ENCODE results near the gene CACNA2D2. TPM values are rescaled to one million over a fixed set of nuclear protein-coding genes. Genes with fewer than 3 reads are reported as not detected.

CACNA2D2 gene
- total and polyA plus RNA-seq, 5 donors from 2014 or later, result 0.24 to 1.2 (median 0.29) TPM

DNA sequence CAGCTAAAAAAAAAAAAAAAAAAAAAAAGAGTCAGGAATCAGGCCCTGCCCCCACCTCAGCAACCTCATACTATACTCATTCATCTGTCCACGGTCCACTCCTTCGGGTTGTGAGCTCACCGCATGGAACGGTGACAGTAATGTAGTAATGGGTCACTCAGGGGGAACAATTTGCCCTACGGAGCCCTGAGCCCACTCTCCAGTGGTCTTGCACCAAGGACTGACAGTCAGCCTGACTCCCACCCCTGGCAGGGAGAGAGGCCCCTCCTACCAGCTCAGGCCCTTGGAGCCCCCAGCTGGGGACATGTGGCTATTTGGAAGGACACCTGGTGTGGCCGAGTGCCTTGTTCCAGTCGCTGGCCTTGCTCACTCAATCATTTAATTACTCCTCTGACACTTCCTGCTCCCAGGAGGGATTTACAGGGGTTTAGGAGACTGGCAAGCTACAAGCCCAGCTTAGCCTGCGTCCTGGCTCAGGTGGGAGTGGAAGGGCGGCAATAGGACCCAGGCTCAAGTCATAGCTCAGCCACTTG is 19.9 kb upstream of the CACNA2D2 start:
- Histone ChIP-seq H3K4me1 (ENCODE audit: control insufficient read depth, insufficient read depth, low read length, poor library complexity, severe bottlenecking) (no peaks in the 10 kb centered on the region), H3K27ac (ENCODE audit: insufficient read depth, low read length, poor library complexity, severe bottlenecking) (no peak overlapping the region), H3K4me3 (ENCODE audit: low read depth, low read length) (no peak overlapping the region), H3K27me3 (ENCODE audit: control insufficient read depth, insufficient read depth, low read length) (no peaks in the 10 kb centered on the region), H3K36me3 (ENCODE audit: control insufficient read depth, insufficient read depth, low read length) (no peaks in the 10 kb centered on the region), H3K9me3 (ENCODE audit: control insufficient read depth in 2 of 2, low read length in 2 of 2) (no peaks in the 10 kb centered on the region)
- H3K36me3 Mint-ChIP-seq, result no peaks in the 10 kb centered on the region
- peaks cover 0 to 8% (median 3%) of the 10 kb centered on the region in 4 donors for H3K4me1 Mint-ChIP-seq
- H3K27ac Mint-ChIP-seq, result no peak overlapping the region
- H3K4me3 Mint-ChIP-seq, result no peak overlapping the region
- no peak for DNase-seq
- H3K9me3 Mint-ChIP-seq, result no peaks in the 10 kb centered on the region
- no peak for ATAC-seq (ENCODE audit: low read depth in 2 of 2)
- peaks cover 15% of the 10 kb centered on the region for H3K27me3 Mint-ChIP-seq

DNA sequence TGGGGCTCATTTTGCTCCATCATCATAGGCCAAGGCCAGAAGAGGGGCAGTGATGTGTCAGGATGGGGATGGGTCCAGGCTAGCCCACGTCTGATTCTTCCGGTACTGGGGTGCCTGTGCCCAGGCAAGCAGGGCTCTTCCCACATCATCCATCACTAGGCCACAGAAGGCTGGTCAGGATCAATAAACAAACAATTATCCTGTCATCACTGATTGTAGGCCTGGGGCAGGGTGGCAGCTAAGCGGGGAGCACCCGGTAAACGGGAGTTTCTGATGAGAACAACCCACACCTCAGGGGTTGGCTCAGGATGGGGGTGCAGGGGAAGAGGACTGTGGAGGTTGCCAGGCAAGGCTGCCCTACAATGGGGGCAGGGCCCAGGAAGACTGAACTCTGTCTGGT is 18.1 kb upstream of the CACNA2D2 start:
- Mint-ChIP-seq H3K4me3 (no peak overlapping the region), H3K4me1 (peaks cover 0 to 9% (median 3%) of the 10 kb centered on the region in 4 donors), H3K36me3 (no peaks in the 10 kb centered on the region), H3K9me3 (no peaks in the 10 kb centered on the region), H3K27me3 (peaks cover 15% of the 10 kb centered on the region), H3K27ac (no peak overlapping the region)
- H3K4me3 ChIP-seq (ENCODE audit: low read depth, low read length), result no peak overlapping the region
- no peak overlapping the region for H3K27ac ChIP-seq (ENCODE audit: insufficient read depth, low read length, poor library complexity, severe bottlenecking)
- no peaks in the 10 kb centered on the region for H3K27me3 ChIP-seq (ENCODE audit: control insufficient read depth, insufficient read depth, low read length)
- ATAC-seq (ENCODE audit: low read depth in 2 of 2) (no peak), DNase-seq (no peak)
- no peaks in the 10 kb centered on the region for H3K9me3 ChIP-seq (ENCODE audit: control insufficient read depth in 2 of 2, low read length in 2 of 2)
- H3K4me1 ChIP-seq (ENCODE audit: control insufficient read depth, insufficient read depth, low read length, poor library complexity, severe bottlenecking), result no peaks in the 10 kb centered on the region
- H3K36me3 ChIP-seq (ENCODE audit: control insufficient read depth, insufficient read depth, low read length), result no peaks in the 10 kb centered on the region

DNA sequence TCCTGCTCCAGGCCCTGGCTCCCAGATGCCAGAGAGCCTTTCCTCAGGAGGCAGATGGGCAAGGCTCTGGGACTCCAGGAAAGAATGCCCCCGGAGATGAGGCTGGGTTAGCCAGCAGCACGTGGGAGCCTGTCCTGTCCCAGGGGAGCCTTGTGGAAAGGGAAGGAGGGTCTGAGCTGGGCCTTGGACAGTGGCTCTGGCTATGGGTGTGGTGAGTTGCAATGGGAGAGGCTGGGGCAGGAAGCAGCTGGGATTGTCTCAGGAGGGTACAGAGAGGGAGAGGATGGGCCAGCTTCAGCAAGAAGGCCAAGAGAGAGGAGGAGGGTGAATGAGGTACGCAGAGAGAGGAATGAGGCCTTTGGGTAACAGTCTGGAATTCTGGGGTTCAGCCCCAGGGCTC is 17.4 kb upstream of the CACNA2D2 start:
- peaks cover 0 to 13% (median 3%) of the 10 kb centered on the region in 4 donors for H3K4me1 Mint-ChIP-seq
- H3K4me3 Mint-ChIP-seq, result no peak overlapping the region
- no peaks in the 10 kb centered on the region for H3K36me3 Mint-ChIP-seq
- ATAC-seq (ENCODE audit: low read depth in 2 of 2), result no peak
- no peaks in the 10 kb centered on the region for H3K9me3 Mint-ChIP-seq
- H3K27ac Mint-ChIP-seq, result no peak overlapping the region
- no peak for DNase-seq
- Histone ChIP-seq H3K36me3 (ENCODE audit: control insufficient read depth, insufficient read depth, low read length) (no peaks in the 10 kb centered on the region), H3K9me3 (ENCODE audit: control insufficient read depth in 2 of 2, low read length in 2 of 2) (no peaks in the 10 kb centered on the region), H3K4me1 (ENCODE audit: control insufficient read depth, insufficient read depth, low read length, poor library complexity, severe bottlenecking) (peaks cover under 1% of the 10 kb centered on the region), H3K4me3 (ENCODE audit: low read depth, low read length) (no peak overlapping the region), H3K27ac (ENCODE audit: insufficient read depth, low read length, poor library complexity, severe bottlenecking) (no peak overlapping the region), H3K27me3 (ENCODE audit: control insufficient read depth, insufficient read depth, low read length) (no peaks in the 10 kb centered on the region)
- peaks cover 15% of the 10 kb centered on the region for H3K27me3 Mint-ChIP-seq

DNA sequence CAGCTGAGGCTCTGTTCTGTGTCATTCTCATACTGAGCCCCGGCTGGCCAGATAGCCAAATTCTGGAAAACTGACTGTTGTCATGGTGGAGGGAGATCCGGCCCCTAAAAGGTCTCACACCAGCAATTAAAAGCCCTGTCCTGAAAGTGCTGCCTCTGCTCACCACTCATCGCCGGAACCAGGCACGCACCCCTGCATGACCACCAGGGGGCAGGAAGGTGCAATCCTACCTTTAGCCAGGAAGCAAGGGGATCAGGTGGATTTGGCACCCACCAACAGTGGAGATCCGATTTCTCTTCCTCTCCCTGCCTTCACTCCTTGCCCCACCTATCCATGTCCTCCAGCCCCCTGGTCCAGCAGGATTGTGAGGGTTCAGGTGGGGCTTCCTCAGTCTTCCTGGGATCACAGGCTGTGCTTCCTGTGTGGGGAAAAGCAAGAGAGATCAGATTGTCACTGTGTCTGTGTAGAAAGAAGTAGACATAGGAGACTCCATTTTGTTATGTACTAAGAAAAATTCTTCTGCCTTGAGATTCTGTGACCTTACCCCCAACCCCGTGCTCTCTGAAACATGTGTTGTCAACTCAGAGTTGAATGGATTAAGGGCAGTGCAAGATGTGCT is 16.1 kb upstream of the CACNA2D2 start:
- H3K4me1 Mint-ChIP-seq, result peaks cover 0 to 13% (median 3%) of the 10 kb centered on the region in 4 donors
- peaks cover 12% of the 10 kb centered on the region for H3K27me3 Mint-ChIP-seq
- H3K27ac Mint-ChIP-seq, result peak overlapping the region in 1 of 3 donors; percentile 42
- Histone ChIP-seq H3K27ac (ENCODE audit: insufficient read depth, low read length, poor library complexity, severe bottlenecking) (no peak overlapping the region), H3K4me1 (ENCODE audit: control insufficient read depth, insufficient read depth, low read length, poor library complexity, severe bottlenecking) (peaks cover 4% of the 10 kb centered on the region), H3K4me3 (ENCODE audit: low read depth, low read length) (no peak overlapping the region), H3K36me3 (ENCODE audit: control insufficient read depth, insufficient read depth, low read length) (no peaks in the 10 kb centered on the region), H3K27me3 (ENCODE audit: control insufficient read depth, insufficient read depth, low read length) (no peaks in the 10 kb centered on the region), H3K9me3 (ENCODE audit: control insufficient read depth in 2 of 2, low read length in 2 of 2) (no peaks in the 10 kb centered on the region)
- no peak overlapping the region for H3K4me3 Mint-ChIP-seq
- H3K9me3 Mint-ChIP-seq, result no peaks in the 10 kb centered on the region
- no peaks in the 10 kb centered on the region for H3K36me3 Mint-ChIP-seq
- peak; percentile 56 to 62 for ATAC-seq (ENCODE audit: low read depth in 2 of 2)
- DNase-seq, result peak; percentile 54 to 75 (median 60)

DNA sequence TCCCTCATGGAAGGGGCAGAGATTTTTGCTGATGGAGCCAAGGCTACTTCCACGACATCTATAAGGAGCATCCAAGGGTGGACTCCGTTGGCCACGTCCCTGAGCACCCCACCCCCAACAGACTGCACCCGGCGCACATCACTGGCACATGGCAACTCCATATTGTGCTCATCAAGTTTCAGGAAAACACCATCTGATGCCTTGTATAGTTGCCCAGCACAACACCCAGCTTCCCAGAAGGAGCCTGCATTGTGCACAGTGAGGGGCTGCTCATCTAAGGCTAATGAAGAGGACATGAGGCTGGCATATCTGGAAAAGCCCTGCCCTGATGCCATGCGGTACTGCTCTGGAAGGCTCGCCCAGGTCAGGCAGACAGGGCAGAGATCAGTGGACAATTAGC is 15.0 kb upstream of the CACNA2D2 start:
- Histone ChIP-seq H3K9me3 (ENCODE audit: control insufficient read depth in 2 of 2, low read length in 2 of 2) (no peaks in the 10 kb centered on the region), H3K27me3 (ENCODE audit: control insufficient read depth, insufficient read depth, low read length) (no peaks in the 10 kb centered on the region), H3K36me3 (ENCODE audit: control insufficient read depth, insufficient read depth, low read length) (no peaks in the 10 kb centered on the region), H3K4me1 (ENCODE audit: control insufficient read depth, insufficient read depth, low read length, poor library complexity, severe bottlenecking) (peaks cover 4% of the 10 kb centered on the region), H3K27ac (ENCODE audit: insufficient read depth, low read length, poor library complexity, severe bottlenecking) (no peak overlapping the region), H3K4me3 (ENCODE audit: low read depth, low read length) (no peak overlapping the region)
- H3K27me3 Mint-ChIP-seq, result peaks cover 18% of the 10 kb centered on the region
- no peaks in the 10 kb centered on the region for H3K36me3 Mint-ChIP-seq
- no peaks in the 10 kb centered on the region for H3K9me3 Mint-ChIP-seq
- H3K27ac Mint-ChIP-seq, result no peak overlapping the region
- DNase-seq, result no peak
- ATAC-seq (ENCODE audit: low read depth in 2 of 2), result no peak
- peaks cover 0 to 13% (median 3%) of the 10 kb centered on the region in 4 donors for H3K4me1 Mint-ChIP-seq
- H3K4me3 Mint-ChIP-seq, result no peak overlapping the region

DNA sequence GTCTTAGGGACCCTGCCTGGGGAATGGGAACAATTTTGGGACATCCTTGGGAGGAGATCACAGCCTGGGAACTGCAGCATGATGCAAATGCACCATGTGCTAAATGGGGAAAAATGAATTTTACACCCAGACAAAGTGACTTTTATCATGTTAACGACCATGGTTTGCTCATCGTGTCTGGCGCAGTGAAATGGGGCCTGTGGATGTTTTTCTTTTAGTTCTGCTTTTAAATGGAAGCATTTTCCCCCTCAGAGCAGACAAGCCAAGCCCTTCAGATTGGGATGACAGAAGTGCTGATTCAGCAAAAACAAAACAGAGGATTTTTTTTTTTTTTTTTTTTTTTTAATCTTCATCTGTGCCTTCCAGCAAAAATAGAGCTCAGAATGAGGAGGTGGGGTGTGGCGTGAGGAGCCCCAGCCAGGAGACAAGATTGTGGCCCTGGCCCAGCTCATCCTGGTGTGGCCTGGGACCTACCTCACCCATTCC is 14.3 kb upstream of the CACNA2D2 start:
- ATAC-seq (ENCODE audit: low read depth in 2 of 2) (no peak), DNase-seq (no peak)
- Histone ChIP-seq H3K4me1 (ENCODE audit: control insufficient read depth, insufficient read depth, low read length, poor library complexity, severe bottlenecking) (peaks cover 4% of the 10 kb centered on the region), H3K27me3 (ENCODE audit: control insufficient read depth, insufficient read depth, low read length) (no peaks in the 10 kb centered on the region), H3K9me3 (ENCODE audit: control insufficient read depth in 2 of 2, low read length in 2 of 2) (no peaks in the 10 kb centered on the region), H3K27ac (ENCODE audit: insufficient read depth, low read length, poor library complexity, severe bottlenecking) (no peak overlapping the region), H3K36me3 (ENCODE audit: control insufficient read depth, insufficient read depth, low read length) (no peaks in the 10 kb centered on the region), H3K4me3 (ENCODE audit: low read depth, low read length) (no peak overlapping the region)
- Mint-ChIP-seq H3K36me3 (no peaks in the 10 kb centered on the region), H3K9me3 (no peaks in the 10 kb centered on the region), H3K27ac (no peak overlapping the region), H3K4me1 (peaks cover 0 to 13% (median 3%) of the 10 kb centered on the region in 4 donors), H3K4me3 (no peak overlapping the region), H3K27me3 (peaks cover 18% of the 10 kb centered on the region)

DNA sequence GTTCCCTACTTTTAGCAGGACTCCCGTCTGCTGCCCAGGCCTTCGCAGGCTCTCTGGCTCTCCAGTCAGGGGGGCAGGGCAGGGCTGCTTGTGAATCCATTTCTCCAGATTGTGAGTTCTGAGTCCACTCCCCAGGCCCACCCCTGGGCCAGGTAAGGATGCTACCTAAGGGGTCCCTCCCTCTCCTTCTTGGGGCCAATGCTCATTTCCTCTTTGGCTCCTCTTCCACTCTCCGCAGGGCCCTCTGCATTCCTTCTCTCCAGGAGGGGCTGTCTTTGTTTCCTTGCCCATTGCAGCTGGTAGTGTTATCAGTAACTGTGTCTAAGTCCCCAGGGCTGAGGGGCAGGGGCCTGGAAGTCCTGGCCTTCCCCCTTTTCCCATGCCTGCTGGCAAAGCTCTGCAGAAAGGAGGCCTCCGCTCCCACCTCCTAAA is 13.0 kb upstream of the CACNA2D2 start:
- no peak for ATAC-seq (ENCODE audit: low read depth in 2 of 2)
- peaks cover 4% of the 10 kb centered on the region for H3K4me1 ChIP-seq (ENCODE audit: control insufficient read depth, insufficient read depth, low read length, poor library complexity, severe bottlenecking)
- no peak overlapping the region for H3K27ac ChIP-seq (ENCODE audit: insufficient read depth, low read length, poor library complexity, severe bottlenecking)
- H3K27me3 ChIP-seq (ENCODE audit: control insufficient read depth, insufficient read depth, low read length), result no peaks in the 10 kb centered on the region
- H3K9me3 Mint-ChIP-seq, result no peaks in the 10 kb centered on the region
- H3K27me3 Mint-ChIP-seq, result peaks cover 13% of the 10 kb centered on the region
- H3K4me3 ChIP-seq (ENCODE audit: low read depth, low read length), result no peak overlapping the region
- H3K27ac Mint-ChIP-seq, result peak overlapping the region in 1 of 3 donors; percentile 60
- no peaks in the 10 kb centered on the region for H3K9me3 ChIP-seq (ENCODE audit: control insufficient read depth in 2 of 2, low read length in 2 of 2)
- H3K36me3 ChIP-seq (ENCODE audit: control insufficient read depth, insufficient read depth, low read length), result no peaks in the 10 kb centered on the region
- no peak for DNase-seq
- peaks cover 0 to 13% (median 3%) of the 10 kb centered on the region in 4 donors for H3K4me1 Mint-ChIP-seq
- H3K36me3 Mint-ChIP-seq, result no peaks in the 10 kb centered on the region
- H3K4me3 Mint-ChIP-seq, result peak overlapping the region in 1 of 4 donors; percentile 21
